HL-60 (cell line): ENCODE results near the gene TGFBR3.

ENCODE experiments used
- DNase-seq, 2 experiments: peaks; one replicate each; pipeline ENCODE4 v3.0.0-alpha.2; 2010 to 2020; ENCODE audit warnings: low read depth in 1 of 2, low spot score in 1 of 2
- H3K27ac ChIP-seq: fragments of 250-450 bp; sonication (Bioruptor Pico); replicated peaks from 2 replicates; pipeline ENCODE4 v1.5.1; 2020; ENCODE audit warnings: mild to moderate bottlenecking, moderate library complexity
- H3K27me3 ChIP-seq: fragments of 250-450 bp; sonication (Bioruptor Pico); 2 replicates; pipeline ENCODE4 v1.5.1; 2021; ENCODE audit warnings: mild to moderate bottlenecking, moderate library complexity; ENCODE audit not compliant: insufficient read depth, poor library complexity, severe bottlenecking
- H3K4me3 ChIP-seq: replicated peaks from 2 replicates; pipeline ENCODE4 v1.5.1; 2011; ENCODE audit warnings: mild to moderate bottlenecking, control low read depth, low read length; ENCODE audit not compliant: insufficient read depth
- CTCF ChIP-seq: IDR thresholded peaks from one replicate; pipeline ENCODE4 v1.5.1; 2011; ENCODE audit warnings: low read length, control low read depth, inconsistent platforms; ENCODE audit not compliant: insufficient read depth
- GABPA ChIP-seq: IDR thresholded peaks from 2 replicates; pipeline ENCODE4 v1.6.1; 2012; ENCODE audit warnings: low read depth
- POLR2AphosphoS5 ChIP-seq: IDR thresholded peaks from 2 replicates; pipeline ENCODE4 v1.6.1; 2012; ENCODE audit warnings: low read depth
- REST ChIP-seq: IDR thresholded peaks from 2 replicates; pipeline ENCODE4 v1.6.1; 2012; ENCODE audit warnings: low read depth; ENCODE audit not compliant: insufficient replicate concordance
- SPI1 ChIP-seq: IDR thresholded peaks from 2 replicates; pipeline ENCODE4 v1.6.1; 2012; ENCODE audit warnings: low read depth, mild to moderate bottlenecking, borderline replicate concordance

The TGFBR3 gene

GRCh38 chr1:91720044-91720443 is 165.9 kb downstream of the TGFBR3 start:
- TF ChIP-seq POLR2AphosphoS5 (no peak), REST (no peak), CTCF (no peak), SPI1 (no peak), GABPA (no peak)
- Histone ChIP-seq H3K4me3 (no peak overlapping the region), H3K27me3 (no peaks in the 10 kb centered on the region), H3K27ac (no peak overlapping the region)
- no peak for DNase-seq

GRCh38 chr1:91718877-91719276 is 167.1 kb downstream of the TGFBR3 start:
- no peak overlapping the region for H3K4me3 ChIP-seq
- no peaks in the 10 kb centered on the region for H3K27me3 ChIP-seq
- H3K27ac ChIP-seq, result no peak overlapping the region
- no peak for DNase-seq
- TF ChIP-seq SPI1, result no peak
- no peak for TF ChIP-seq POLR2AphosphoS5
- TF ChIP-seq GABPA, result no peak
- no peak for TF ChIP-seq CTCF
- TF ChIP-seq REST, result no peak

GRCh38 chr1:91718368-91718767 is 167.6 kb downstream of the TGFBR3 start:
- H3K27ac ChIP-seq, result no peak overlapping the region
- DNase-seq, result no peak
- H3K27me3 ChIP-seq, result no peaks in the 10 kb centered on the region
- TF ChIP-seq GABPA (no peak), SPI1 (no peak), POLR2AphosphoS5 (no peak), REST (no peak), CTCF (no peak)
- no peak overlapping the region for H3K4me3 ChIP-seq
